Measurements from ENCODE around the gene UVSSA.
"Not testable (repeated sequence)": the region's sequence is repeated elsewhere in the genome, so short reads cannot be mapped to it uniquely, and the experiment has no call there.

UVSSA gene

DNA sequence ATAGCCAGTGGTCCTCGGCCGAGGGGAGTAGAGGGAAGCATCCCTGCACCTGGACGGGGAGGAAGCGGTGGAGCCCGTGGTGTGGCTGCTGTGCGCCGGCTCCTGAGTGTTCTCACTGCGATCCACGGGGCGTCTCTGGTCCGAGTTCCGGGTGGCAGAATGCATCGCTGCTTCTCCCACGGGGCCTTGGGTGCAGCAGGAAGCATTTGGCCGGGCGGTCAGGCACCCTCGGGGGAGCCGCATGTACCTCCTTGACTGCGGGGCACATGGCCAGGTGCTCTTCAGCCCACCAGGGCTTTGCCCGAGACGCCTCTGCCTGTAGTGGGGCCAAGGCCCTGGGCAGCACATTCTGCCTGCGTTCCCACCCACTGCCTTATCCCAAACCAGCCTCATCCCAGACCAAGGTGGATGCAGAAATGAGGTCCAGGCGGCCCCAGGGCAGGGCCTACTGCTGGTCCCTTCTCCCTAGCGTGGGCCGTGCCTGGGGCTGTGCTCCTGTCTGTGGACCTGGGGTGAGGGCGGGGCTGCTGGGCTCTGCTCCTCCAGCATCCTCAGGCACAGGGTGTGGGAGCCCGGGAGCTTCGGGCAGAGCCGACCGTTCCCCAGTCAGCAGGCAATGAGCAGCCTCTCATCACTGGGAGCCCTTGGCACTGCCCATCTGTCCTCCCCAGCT is 31.7 kb downstream of the UVSSA start:
- DNase-seq, result no peak

DNA sequence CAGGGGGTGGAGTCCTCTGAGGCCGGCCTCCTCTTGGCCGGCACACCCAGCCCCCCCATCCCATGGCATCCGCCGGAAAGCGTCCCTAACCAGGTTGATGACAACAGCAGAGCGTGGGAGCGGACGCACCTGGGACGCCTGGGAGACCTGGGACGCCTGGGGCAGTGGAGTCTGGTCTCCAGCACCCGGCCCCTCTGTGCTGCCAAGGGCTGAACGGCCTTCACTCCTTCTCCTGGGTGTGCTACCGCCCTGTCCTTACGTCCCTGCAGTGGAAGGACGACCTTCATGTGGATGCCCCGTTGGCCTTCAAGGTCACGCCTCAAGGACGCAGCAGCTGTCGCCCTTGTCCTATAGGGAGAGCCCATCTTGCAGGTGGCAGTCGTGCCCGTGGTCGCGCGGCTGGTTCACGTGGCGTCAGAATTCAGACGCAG is 32.4 kb downstream of the UVSSA start:
- no peak for DNase-seq

DNA sequence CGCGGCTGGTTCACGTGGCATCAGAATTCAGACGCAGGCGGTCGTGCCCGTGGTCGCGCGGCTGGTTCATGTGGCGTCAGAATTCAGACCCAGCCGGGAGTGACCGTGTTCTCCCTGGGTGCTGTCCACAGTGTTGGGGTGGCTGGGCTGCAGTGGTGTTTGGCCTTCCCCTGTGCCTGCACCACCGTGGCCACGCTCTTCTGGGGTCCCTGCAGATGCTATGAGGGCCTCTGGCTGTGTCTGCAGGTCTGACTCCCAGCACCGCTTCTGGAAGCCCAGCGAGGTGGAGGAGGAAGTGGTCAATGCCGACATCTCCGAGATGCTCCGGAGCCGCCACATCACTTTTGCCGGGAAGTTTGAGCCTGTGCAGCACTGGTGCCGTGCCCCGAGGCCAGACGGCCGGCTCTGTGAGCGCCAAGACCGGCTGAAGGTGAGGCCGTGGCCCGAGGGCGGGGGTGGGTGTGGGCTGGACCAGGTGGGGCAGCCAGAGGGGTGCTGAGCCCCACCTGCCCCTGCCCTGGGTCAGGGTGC is 32.9 kb downstream of the UVSSA start:
- DNase-seq, result no peak

DNA sequence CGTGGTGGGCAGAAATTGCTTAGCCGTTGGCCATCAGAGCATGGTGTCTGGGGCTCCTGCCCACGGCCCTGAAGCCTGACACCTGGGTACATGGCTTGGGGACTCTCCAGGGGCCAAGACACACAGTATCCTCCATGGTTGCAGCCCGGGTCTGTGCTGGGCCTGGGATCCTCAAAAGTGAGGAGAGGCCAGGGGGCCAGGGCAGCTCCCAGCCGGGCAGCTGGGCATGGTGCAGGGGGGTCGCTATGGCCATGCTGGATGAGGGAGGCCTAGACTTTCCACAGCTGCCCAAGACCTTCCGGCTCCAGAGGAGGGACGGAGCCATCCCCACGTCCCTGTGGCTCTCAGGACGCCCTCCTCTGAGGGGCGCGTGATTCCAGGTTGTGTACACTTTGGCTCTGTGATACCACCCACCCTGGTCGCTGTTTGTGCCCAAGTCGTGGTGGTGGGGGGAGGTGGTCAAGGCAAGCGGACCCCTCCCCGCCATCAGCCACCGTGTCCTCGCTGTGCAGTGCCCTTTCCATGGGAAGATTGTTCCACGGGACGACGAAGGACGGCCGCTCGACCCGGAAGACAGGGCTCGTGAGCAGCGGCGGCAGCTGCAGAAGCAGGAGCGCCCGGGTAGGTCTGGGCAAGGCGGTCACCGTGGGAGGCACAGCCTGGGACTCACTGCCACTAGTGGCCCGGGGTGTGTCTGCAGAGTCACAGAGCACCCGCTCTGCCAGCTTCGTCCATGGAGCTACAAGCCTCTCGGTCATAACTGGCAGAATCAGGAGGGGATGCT is 33.6 kb downstream of the UVSSA start:
- no peak for DNase-seq

DNA sequence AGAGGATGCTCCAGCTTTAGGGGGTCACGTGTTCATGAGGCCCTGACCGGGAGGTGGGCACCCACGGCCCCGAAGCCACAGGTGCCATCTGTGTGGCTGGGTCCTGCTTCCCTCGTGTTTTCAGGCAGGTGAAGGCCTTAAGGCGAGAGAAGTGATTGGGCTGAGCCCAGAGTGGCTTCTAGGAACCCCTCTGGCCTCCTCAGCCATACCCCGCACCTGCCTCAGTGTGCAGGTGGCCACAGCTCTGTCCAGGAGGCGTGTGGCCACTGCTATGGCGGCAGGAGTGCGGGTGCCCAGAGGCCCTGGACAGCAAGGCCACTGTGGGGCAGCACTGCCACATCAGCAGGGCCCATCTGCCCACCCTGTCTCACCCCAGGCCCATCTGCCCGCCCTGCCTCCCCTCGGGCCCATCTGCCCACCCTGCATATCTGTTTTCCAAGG is 34.2 kb downstream of the UVSSA start:
- no peak for DNase-seq

DNA sequence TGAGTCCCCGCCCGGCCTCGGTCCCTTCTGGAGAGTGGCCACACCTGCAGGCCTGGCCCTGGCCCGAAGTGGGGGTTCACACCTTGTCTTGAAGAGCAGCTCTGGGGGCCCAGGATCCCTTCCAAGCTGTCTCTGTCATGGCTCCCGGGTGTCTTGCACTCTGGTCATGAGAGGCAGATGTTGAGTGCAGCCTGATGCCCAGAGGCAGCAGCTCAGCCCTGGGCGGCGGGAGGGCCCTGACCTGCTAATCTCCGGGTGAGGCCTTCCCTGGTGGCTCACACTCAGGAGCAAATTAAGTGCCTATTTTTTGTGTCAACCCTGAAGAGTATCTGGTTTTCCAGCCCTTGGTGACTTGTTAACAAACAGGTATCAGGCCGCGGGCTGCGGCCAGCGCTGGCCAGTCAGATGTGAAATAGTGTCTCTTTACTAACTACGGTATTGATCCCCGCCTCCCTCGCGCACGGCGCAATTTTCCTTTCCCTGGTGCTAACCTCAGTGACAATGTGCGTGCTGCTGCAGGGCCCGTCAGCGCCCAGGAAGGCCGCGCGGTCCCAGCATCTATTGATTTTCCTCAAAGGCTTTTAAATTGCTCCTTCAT is 35.0 kb downstream of the UVSSA start:
- no peak for DNase-seq

DNA sequence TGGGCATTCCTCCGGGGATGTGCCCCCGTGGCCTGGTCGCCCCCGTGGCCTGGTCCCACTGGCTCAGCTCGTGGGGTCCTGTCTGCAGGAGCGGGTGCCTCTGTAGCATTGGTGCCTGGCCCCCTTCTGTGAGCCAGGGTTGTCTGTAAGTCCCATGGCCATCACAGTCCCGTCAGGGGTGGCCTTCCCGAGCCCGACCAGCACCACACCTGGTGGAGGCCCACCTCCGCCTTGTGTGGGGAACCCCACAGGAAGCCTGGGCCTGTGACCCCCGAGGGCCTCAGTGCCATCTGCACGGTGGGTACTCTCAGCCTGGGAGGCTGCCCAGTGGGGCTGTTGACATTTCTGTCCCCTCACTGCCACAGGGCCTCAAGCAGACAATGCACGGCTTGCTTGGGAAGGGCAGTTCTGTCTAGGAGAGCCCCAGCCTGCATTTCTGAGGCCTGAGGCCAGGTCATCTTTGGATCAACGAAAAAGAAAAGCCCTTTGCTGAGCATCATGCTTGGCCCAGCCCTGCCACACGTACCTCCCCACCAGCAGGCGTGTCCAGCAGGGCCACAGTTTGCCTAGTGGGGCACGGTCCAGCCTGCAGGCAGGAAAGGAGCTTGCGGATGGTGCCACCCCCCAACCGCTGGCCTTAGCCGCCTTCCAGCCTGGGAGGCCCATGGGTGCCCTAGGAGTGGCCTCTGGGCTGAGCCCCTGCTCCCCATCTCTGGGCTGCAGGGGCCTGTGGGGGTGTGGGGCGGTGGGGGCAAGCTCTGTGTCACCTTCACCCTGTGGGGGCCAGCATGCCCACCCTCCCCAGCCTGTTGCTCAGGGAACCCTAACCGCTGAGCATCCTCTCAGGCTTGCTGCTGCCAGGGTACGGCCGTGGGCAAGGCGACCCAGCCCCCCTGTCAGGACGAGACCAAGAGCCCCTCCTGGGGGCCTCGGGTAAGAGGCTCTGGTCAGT is 36.0 kb downstream of the UVSSA start:
- no peak for DNase-seq

DNA sequence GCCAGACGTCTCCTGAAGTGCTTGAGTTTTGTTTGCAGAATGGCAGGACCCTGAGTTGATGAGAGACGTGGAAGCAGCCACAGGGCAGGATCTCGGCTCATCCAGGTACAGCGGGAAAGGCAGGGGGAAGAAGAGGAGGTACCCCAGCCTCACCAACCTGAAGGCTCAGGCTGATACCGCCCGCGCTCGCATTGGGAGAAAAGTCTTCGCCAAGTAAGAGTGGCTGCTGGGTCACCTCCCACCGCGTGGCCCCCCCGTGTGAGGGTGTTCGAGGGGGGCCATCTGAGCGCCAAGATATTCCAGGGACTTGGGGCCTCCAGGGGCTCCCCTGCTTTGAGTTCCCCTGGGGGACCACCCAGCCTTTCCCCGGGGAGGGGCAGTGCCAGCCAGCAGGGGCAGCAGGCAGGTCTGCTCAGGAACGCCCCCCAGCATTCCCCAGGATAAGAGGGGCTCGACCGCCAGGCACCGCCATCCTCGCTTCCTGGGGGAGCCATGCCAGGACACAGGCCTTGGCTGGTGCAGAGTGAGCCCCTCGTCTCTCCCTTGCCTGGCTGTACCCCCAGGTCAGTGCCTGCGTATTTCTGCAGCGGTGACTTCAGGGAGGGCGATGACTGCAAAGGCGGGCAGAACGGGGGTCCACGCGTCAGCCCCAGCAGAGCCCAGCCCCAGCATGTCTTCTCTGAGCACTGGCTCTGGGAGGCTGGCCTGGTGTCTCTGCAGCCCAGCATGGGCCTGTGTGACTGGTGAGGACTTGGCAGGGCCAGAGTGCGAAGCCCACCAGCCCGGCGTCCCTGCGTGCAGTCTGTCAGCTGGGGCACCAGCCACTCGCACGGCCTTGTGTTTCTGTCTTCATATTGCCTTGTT is 37.0 kb downstream of the UVSSA start:
- DNase-seq, result no peak

DNA sequence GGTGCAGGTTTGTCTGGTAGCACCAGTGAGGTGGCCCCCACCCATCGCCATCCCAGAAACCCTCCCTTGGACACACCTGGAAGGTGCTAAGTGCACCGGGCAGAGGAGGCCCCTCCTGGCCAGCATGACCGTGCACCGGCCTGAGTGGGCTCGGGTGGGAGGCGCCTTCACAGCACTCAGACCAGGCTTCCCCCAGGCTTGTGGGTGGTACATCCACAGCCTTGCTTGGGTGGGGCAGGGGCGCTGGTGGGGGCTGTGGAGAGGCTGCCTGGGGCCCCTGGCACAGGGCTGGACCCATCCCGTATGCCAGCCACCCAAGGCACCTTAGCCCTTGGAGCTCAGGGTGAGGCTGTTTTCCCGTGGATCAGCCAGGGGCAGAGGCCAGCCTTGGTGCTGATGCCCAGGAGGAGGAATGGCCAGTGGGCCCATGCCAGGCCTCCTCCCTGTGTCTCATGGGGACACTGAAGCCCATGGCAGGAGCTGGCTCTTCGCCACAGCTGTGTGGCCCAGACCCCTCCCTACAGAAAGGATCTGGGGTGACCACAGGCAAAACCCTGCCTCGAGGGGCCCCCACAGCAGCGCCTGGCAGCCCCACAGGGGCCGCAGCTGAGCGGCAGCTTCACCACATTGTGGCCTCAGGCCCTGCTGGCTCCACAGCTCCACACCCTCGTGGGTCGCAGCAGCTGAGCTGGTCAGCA is 37.8 kb downstream of the UVSSA start:
- DNase-seq, result no peak

DNA sequence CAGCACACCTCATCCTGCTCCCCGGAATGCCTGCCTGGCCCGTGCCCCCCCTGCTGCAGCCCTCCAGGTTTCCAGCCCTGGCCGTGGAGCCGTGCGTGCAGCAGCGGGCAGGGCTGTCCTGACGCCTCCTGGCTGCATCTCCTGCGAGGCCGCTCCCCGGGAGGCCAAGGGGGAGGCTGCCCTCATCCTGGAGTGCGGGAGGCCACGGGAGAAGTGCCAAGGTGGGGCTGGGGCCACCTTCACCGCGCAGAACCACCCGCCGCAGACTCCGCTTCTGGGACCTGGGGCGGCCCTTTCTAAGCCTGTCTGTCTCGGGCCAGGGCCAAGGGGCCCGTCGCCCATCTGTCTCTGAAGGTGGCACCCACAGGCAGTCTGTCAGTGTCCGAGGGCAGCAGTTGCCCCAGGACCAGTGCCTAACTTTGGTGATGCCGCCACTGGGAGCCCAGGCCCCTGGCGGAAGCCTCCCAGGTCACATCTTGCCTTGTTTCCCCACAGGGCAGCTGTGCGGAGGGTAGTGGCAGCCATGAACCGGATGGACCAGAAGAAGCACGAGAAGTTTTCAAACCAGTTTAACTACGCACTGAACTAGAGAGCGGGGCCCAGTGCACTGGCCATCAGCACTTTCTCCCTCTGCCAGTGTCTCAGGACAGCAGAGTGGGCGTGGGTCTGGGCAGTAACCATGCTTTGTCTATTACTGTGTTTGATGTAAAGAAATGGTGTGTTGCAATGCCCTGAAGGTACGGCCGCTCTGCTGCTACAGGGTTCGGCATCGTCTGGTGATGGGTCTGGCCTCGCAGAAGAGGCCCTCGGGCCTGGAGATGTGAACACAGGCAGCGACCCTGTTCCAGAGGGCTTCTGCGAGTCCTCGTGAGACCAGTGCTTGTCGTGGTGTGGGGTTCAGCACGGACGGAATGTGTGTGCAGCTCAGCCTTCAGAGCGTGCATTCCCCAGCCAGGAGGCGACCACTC is 38.6 kb downstream of the UVSSA start:
- DNase-seq, result no peak

DNA sequence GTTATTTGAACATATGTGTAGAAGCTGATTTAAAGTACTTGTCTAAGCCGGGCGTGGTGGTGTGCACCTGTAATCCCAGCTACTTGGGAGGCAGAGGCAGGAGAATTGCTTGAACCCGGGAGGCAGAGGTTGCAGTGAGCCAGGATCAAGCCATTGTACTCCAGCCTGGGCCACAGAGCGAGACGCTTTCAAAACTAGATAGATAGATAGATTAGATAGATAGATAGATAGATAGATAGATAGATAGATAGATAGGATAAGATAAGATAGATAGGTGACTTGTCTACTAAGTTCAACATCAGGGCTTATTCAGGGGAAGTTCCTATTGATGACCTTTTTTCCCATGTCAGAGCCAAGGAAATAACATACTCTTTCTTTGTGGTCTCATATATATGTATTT is 46.4 kb downstream of the UVSSA start:
- not testable (repeated sequence) for DNase-seq

DNA sequence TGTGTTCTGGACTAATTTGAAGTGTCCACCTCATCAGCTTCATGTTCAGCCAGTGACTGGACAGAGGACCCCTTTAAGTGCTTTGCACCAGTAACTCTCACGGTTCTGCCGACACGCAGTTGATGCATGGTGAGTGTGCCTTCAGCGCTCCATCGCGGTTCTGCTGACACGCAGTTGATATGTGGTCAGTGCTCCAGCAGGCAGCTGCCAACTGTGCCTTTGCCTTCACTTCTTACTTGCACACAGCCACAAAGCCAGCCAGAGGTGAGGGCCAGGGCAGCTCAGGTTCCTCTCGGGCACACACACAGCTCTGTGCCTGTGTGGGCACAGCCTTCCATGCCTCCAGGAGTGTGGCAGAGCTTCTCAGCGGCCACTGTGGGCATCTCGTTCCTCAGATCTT is 46.9 kb downstream of the UVSSA start:
- DNase-seq, result no peak

DNA sequence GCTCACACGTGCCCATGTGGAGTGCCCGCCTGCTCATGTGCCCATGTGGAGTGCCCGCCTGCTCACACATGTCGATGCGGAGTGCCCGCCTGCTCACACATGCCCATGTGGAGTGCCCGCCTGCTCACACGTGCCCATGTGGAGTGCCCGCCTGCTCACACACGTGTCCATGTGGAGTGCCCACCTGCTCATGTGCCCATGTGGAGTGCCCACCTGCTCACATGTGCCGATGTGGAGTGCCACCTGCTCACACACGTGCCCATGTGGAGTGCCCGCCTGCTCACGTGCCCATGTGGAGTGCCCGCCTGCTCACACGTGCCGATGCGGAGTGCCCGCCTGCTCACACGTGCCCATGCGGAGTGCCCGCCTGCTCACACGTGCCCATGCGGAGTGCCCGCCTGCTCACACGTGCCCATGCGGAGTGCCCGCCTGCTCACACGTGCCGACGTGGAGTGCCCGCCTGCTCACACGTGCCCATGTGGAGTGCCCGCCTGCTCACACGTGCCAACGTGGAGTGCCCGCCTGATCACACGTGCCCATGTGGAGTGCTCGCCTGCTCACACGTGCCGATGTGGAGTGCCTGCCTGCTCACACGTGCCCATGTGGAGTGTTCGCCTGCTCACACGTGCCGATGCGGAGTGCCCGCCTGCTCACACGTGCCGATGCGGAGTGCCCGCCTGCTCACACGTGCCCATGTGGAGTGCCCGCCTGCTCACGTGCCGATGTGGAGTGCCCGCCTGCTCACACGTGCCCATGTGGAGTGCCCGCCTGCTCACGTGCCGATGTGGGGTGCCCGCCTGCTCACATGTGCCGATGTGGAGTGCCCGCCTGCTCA is 47.8 kb downstream of the UVSSA start:
- not testable (repeated sequence) for DNase-seq

DNA sequence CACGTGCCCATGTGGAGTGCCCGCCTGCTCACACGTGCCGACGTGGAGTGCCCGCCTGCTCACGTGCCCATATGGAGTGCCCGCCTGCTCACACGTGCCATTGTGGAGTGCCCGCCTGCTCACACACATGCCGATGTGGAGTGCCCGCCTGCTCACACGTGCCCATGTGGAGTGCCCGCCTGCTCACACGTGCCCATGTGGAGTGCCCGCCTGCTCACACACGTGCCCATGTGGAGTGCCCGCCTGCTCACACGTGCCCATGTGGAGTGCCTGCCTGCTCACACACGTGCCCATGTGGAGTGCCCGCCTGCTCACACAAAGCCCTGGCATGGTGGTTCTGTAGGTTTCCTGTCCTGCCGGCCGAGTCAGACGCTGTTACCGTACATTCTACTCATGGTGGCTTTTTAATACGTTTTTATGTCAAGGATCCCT is 48.4 kb downstream of the UVSSA start:
- DNase-seq, result not testable (repeated sequence)

DNA sequence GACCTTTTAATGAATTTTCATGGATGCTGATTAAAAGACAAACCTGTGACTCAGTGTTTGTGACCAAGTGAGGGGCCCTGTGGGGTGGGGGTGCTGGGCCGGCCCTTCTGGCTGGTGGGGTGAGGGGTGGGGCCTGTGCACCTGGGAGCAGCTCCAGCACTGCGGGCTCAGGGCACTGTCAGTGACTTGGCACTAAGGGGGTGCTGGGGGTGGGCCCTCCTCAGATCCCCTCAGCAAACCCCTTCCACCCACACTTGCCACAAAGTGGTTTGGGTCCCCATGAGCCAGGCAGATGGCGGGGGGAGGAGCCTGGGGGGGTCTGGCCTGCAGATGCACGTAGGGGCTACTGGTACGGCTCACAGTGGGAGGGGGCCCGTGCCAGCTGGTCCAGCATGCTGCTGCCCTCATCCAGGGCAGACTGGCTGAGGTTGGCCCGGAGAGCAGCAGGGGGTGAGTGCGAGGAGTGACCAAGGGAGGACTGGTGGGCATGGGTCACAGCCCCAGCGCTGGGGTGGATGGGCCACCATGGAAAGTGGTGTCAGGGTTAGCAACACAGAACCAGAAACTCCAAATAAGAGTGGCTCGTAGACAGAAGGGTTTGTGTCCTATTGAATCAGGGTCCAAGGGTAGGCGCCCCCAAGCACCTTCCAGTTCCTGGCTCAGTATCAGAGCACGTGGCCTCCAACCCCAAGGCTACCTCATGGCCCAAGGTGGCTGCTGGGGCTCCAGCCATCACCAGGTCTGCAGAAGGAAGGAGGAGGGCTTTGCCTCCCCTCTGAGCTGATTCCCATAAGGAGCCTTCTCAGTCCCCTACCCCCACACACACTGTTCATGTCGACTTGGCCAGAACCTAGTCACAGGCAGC is 49.2 kb downstream of the UVSSA start:
- DNase-seq, result no peak

DNA sequence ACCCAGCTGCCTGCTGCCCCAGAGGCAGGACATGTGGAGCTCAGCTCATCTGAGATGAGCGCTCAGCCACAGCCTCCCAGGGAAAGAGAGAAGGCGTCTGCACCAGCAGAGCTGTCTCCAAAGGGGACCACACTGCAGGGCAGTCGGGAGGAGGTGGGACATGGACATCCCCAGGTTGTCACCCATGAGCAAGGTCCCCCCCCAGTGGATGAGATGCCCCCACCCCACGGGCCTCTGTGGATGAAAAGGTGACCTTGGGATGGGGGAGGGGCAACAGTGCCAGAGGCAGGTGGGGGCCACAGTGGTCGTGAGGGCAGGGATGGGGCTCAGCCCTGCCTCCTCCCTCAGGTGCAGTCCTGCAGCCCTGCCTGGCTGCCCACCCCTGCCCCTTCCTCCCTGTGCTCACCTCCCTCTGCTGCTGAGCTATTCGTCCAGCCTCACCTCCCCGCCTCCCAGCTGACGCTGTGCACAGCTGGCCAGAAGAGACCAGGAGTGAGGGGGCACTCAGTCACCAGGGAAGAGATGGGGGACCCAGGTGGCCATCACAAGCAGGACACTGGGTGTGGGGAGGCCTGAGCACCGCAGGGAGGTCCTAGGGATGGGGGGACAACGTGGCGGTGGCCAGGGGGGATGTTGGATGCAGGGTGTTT is 49.9 kb downstream of the UVSSA start:
- DNase-seq, result no peak

Data from activated CD4-positive, alpha-beta T cell treated with anti-CD3 and anti-CD28 coated beads, Interleukin-2, amount 50 U/mL, for 48 hours (primary cell).